Kidney (tissue), 14 donors: ENCODE measurements around the gene CACNA1E. TPM values are rescaled to one million over a fixed set of nuclear protein-coding genes. Genes with fewer than 3 reads are reported as not detected.

ENCODE experiments used
- DNase-seq, 5 donors: peaks; one replicate each; pipeline ENCODE4 v3.0.0-alpha.2; 2013 to 2020
- FAIRE-seq: peaks from 2 replicates; lab custom pipeline; 2012; peaks lifted over from hg19 to GRCh38; lab: Jason Lieb, UNC
- H3K27ac ChIP-seq, 2 donors: one replicate each; pipeline ENCODE4 v1.7.0; 2013; ENCODE audit warnings: low read depth in 2 of 2, low read length in 2 of 2, inconsistent platforms in 1 of 2
- H3K27me3 ChIP-seq: one replicate; pipeline ENCODE4 v1.7.1; 2013; ENCODE audit warnings: low read length, inconsistent platforms; ENCODE audit not compliant: control insufficient read depth, insufficient read depth
- H3K36me3 ChIP-seq, 3 donors: one replicate each; pipeline versions ENCODE4 v1.7.0 to v1.7.1; 2013; ENCODE audit warnings: low read length in 3 of 3, control low read depth in 1 of 3, inconsistent platforms in 1 of 3; ENCODE audit not compliant: insufficient read depth in 3 of 3, control insufficient read depth in 2 of 3
- H3K4me1 ChIP-seq, 3 donors: one replicate each; pipeline versions ENCODE4 v1.7.0 to v1.7.1; 2013; ENCODE audit warnings: low read length in 3 of 3, inconsistent platforms in 1 of 3, low read depth in 1 of 3; ENCODE audit not compliant: control insufficient read depth in 2 of 3, insufficient read depth in 2 of 3
- H3K4me3 ChIP-seq, 3 donors: one replicate each; pipeline versions ENCODE4 v1.7.0 to v1.8.1; 2013; ENCODE audit warnings: low read length in 3 of 3, control low read depth in 1 of 3, inconsistent platforms in 1 of 3
- H3K9ac ChIP-seq, 3 donors: one replicate each; pipeline versions ENCODE4 v1.7.0 to v1.7.1; 2013; ENCODE audit warnings: low read length in 3 of 3, control low read depth in 1 of 3, inconsistent platforms in 1 of 3
- H3K9me3 ChIP-seq, 3 donors: one replicate each; pipeline versions ENCODE4 v1.7.0 to v1.7.1; 2013; ENCODE audit warnings: low read length in 3 of 3, control low read depth in 1 of 3, inconsistent platforms in 1 of 3; ENCODE audit not compliant: control insufficient read depth in 2 of 3, insufficient read depth in 1 of 3
- CTCF ChIP-seq: IDR thresholded peaks from 3 replicates; pipeline ENCODE4 v1.5.1; 2012; ENCODE audit warnings: mild to moderate bottlenecking, moderate library complexity, borderline replicate concordance; ENCODE audit not compliant: insufficient read depth; ENCODE audit errors: extremely low read depth
- intact Hi-C: fragments of 100-400 bp; cut with DNase I; formaldehyde crosslinking; loops from one replicate; pipeline ENCODE4 v1.11.1; 2022
- polyA plus RNA-seq: library from polyadenylated mRNA; stranded (reverse); fragments of 350-450 nt; fragmentation: Illumina TruSeq; extraction: RNeasy Lipid Tissue Mini Kit (QIAGEN cat#74804); gene quantifications from one replicate; pipeline ENCODE4 v1.2.3, GENCODE V29; 2014; ENCODE audit warnings: low read depth, low replicate concordance; ENCODE audit not compliant: insufficient read depth
- total RNA-seq: library from RNA; stranded (reverse); fragmentation: NEBNext Ultra II Directional; extraction: Animal tissue kit (Norgen Biotek cat#: 25700); gene quantifications from one replicate; pipeline ENCODE4 v1.2.1, GENCODE V29; 2021
- donor health status: control.
- donor health status: control.
- donor health status: control.
- donor health status: control.
- donor health status: control.
- donor health status: DM: yes; HTN: yes; CAD: no.
- donor health status: Normal renal cell carcinoma (clear cell type).

CACNA1E gene
- total and polyA plus RNA-seq, 2 donors from 2014 or later, result 0.19 TPM

GRCh38 chr1:181801617-181802016 lies 318.3 kb downstream of the CACNA1E start:
- intact Hi-C loops, result no loop called here
- no peak overlapping the region for H3K4me3 ChIP-seq
- no peaks in the 10 kb centered on the region for H3K9me3 ChIP-seq
- FAIRE-seq (no peak), DNase-seq (no peak)
- no peaks in the 10 kb centered on the region for H3K36me3 ChIP-seq
- H3K4me1 ChIP-seq, result no peaks in the 10 kb centered on the region
- no peak overlapping the region for H3K27ac ChIP-seq
- TF ChIP-seq CTCF, result no peak
- H3K9ac ChIP-seq, result no peak overlapping the region
- no peaks in the 10 kb centered on the region for H3K27me3 ChIP-seq

- Histone ChIP-seq H3K9me3 (no peaks in the 10 kb centered on the region), H3K4me1 (no peaks in the 10 kb centered on the region), H3K27me3 (no peaks in the 10 kb centered on the region), H3K27ac (no peak overlapping the region), H3K4me3 (no peak overlapping the region), H3K36me3 (no peaks in the 10 kb centered on the region), H3K9ac (no peak overlapping the region)
- FAIRE-seq (no peak), DNase-seq (no peak)
- TF ChIP-seq CTCF, result no peak
- intact Hi-C loops, result no loop called here
Measured at GRCh38 chr1:181802466-181802865, 319.1 kb downstream of the CACNA1E start.

GRCh38 chr1:181803421-181803820 lies 320.1 kb downstream of the CACNA1E start:
- H3K4me1 ChIP-seq, result no peaks in the 10 kb centered on the region
- H3K9me3 ChIP-seq, result no peaks in the 10 kb centered on the region
- FAIRE-seq, result no peak
- H3K27ac ChIP-seq, result no peak overlapping the region
- no peak for DNase-seq
- TF ChIP-seq CTCF, result no peak
- H3K9ac ChIP-seq, result no peak overlapping the region
- intact Hi-C loops, result no loop called here
- H3K36me3 ChIP-seq, result no peaks in the 10 kb centered on the region
- no peaks in the 10 kb centered on the region for H3K27me3 ChIP-seq
- H3K4me3 ChIP-seq, result no peak overlapping the region

GRCh38 chr1:181804989-181805388 lies 321.7 kb downstream of the CACNA1E start:
- intact Hi-C loops, result no loop called here
- Histone ChIP-seq H3K27me3 (no peaks in the 10 kb centered on the region), H3K27ac (no peak overlapping the region), H3K9me3 (no peaks in the 10 kb centered on the region), H3K9ac (no peak overlapping the region), H3K4me3 (no peak overlapping the region), H3K4me1 (no peaks in the 10 kb centered on the region), H3K36me3 (no peaks in the 10 kb centered on the region)
- no peak for TF ChIP-seq CTCF
- DNase-seq (no peak), FAIRE-seq (no peak)
